Left lung (tissue), 14 donors: ENCODE measurements around the gene TC2N. TPM values are rescaled to one million over a fixed set of nuclear protein-coding genes. Genes with fewer than 3 reads are reported as not detected.

Experiments
- ATAC-seq: fragments of 200-7000 bp; cut with Tn5 transposase; one replicate; pipeline ENCODE4 v1.9.1; 2020; ENCODE audit warnings: moderate library complexity
- DNase-seq, 4 donors: peaks; one replicate each; pipeline ENCODE4 v3.0.0-alpha.2; 2013 to 2020
- H3K27ac ChIP-seq, 2 donors: fragments of 200-600 bp; sonication (generic) in 1 of 2; one replicate each; pipeline versions ENCODE4 v1.5.0 to v1.8.0; 2020 to 2021
- H3K27me3 ChIP-seq, 2 donors: fragments of 200-600 bp; sonication (generic) in 1 of 2; one replicate each; pipeline versions ENCODE4 v1.5.0 to v1.8.0; 2020 to 2021
- H3K36me3 ChIP-seq, 2 donors: fragments of 200-600 bp; sonication (generic) in 1 of 2; one replicate each; pipeline versions ENCODE4 v1.5.0 to v1.8.0; 2020 to 2021
- H3K4me1 ChIP-seq, 2 donors: fragments of 200-600 bp; one replicate each; pipeline ENCODE4 v1.8.0; 2021
- H3K4me3 ChIP-seq, 2 donors: fragments of 200-600 bp; sonication (generic) in 1 of 2; one replicate each; pipeline versions ENCODE4 v1.5.0 to v1.8.0; 2020 to 2021; ENCODE audit warnings: mild to moderate bottlenecking in 1 of 2
- H3K9me3 ChIP-seq, 2 donors: fragments of 200-600 bp; sonication (generic) in 1 of 2; one replicate each; pipeline versions ENCODE4 v1.5.0 to v1.8.0; 2020 to 2021
- CTCF ChIP-seq, 2 donors: fragments of 200-600 bp; sonication (generic) in 1 of 2; IDR thresholded peaks; one replicate each; pipeline versions ENCODE4 v1.5.0 to v1.8.0; 2021; ENCODE audit warnings: antibody characterized with exemption in 2 of 2
- intact Hi-C, 2 donors: fragments of 100-400 bp; cut with DNase I; formaldehyde crosslinking; loops; one replicate each; pipeline versions ENCODE4 v1.11.2 to v1.14.2; 2022
- long read RNA-seq, 12 donors: library from polyadenylated mRNA in 2 of 12; unstranded in 2 of 12; transcript quantifications; one replicate each; pipeline ENCODE4 v2.0.0 and lab custom pipeline, GENCODE V29; 2019 to 2026
- polyA plus RNA-seq, 6 donors: library from polyadenylated mRNA; unstranded; fragments of 120-200 nt; gene quantifications; one replicate each; pipeline ENCODE4 v1.2.1, GENCODE V29; 2013; ENCODE audit not compliant: insufficient read length in 6 of 6
- total RNA-seq, 2 donors: library from RNA; stranded (reverse); fragmentation: NEBNext Ultra II Directional; extraction: Animal tissue kit (Norgen Biotek cat#: 25700); gene quantifications; one replicate each; pipeline ENCODE4 v1.2.1, GENCODE V29; 2021
- donor health status: DM: no; HTN: yes; CAD: no.
- donor health status: DM: no; HTN: no; CAD: no.

Gene TC2N
- 10 to 100 TPM; 43.6 to 58.1 TPM for total RNA-seq
- 10 to 100 TPM; 20.3 to 31.9 (median 26.6) TPM for polyA plus RNA-seq
- long read RNA-seq, donor 1, full-length matches to known transcripts, result 3 of 8 reads
- long read RNA-seq, donor 1, partial matches to known transcripts, result 5 of 8 reads
- long read RNA-seq, donor 1, other reads (novel, unspliced or antisense), result 0 of 8 reads
- long read RNA-seq, donor 2, full-length matches to known transcripts, result 2 of 2 reads
- long read RNA-seq, donor 2, partial matches to known transcripts, result 0 of 2 reads
- long read RNA-seq, donor 2, other reads (novel, unspliced or antisense), result 0 of 2 reads
- long read RNA-seq, donor 3, partial matches to known transcripts, result 0 of 3 reads
- long read RNA-seq, donor 3, other reads (novel, unspliced or antisense), result 0 of 3 reads
- long read RNA-seq, donor 4, result 0 reads
- long read RNA-seq, donor 5, full-length matches to known transcripts, result 2 of 2 reads
- long read RNA-seq, donor 5, partial matches to known transcripts, result 0 of 2 reads
- long read RNA-seq, donor 5, other reads (novel, unspliced or antisense), result 0 of 2 reads
- long read RNA-seq, donor 6, full-length matches to known transcripts, result 2 of 2 reads
- long read RNA-seq, donor 6, partial matches to known transcripts, result 0 of 2 reads
- long read RNA-seq, donor 6, other reads (novel, unspliced or antisense), result 0 of 2 reads
- long read RNA-seq, donor 7, partial matches to known transcripts, result 0 of 1 reads
- long read RNA-seq, donor 7, other reads (novel, unspliced or antisense), result 0 of 1 reads
- long read RNA-seq, donor 8, full-length matches to known transcripts, result 3 of 3 reads
- long read RNA-seq, donor 8, partial matches to known transcripts, result 0 of 3 reads
- long read RNA-seq, donor 8, other reads (novel, unspliced or antisense), result 0 of 3 reads
- long read RNA-seq, donor 9, result 0 reads
- long read RNA-seq, donor 10, full-length matches to known transcripts, result 2 of 3 reads
- long read RNA-seq, donor 10, partial matches to known transcripts, result 0 of 3 reads
- long read RNA-seq, donor 10, other reads (novel, unspliced or antisense), result 1 of 3 reads
- long read RNA-seq, donor 11, result 0 reads
- long read RNA-seq, donor 12, full-length matches to known transcripts, result 9 of 9 reads
- long read RNA-seq, donor 12, partial matches to known transcripts, result 0 of 9 reads
- long read RNA-seq, donor 12, other reads (novel, unspliced or antisense), result 0 of 9 reads

DNA sequence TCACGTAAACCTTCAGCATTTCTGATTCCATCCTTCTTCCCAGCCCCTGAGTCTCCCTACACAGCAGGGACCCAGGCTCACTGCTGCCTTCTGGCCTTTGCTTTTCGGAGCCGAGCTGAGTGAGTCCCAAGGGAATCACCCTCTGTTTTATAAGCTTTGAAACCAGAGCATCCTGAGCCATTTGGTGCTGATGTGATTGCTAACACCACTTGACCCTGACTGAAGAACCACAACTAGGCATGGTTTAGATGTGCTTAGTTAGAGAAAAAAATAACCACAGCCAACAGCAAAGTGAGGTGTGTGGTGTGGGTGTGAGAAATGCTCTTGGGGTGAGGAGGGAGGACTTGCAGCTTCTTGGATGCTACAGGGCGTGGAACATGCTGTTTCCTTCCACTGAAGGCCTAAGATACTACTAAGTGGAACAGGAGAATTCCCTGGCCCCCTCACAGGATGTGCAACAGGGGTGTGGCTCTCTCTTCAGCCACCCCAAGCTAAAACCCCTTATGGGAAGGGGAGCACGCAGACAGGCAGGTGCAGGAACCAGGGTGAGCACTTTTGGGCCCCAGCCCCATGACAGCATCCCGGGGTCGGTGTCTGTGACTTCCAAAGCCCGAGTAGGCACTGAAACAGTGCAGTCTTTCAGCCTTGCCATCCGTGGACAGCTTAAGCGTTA lies at the start of gene TC2N:
Gene TC2N (minus strand): TSS at position 221 of the 673 bp plus-strand sequence. CDS start 53,767 bp downstream, outside the sequence.
- DNase-seq, result no peak
- H3K4me3 ChIP-seq, result peak within 1 kb of the TSS in 1 of 2 donors; percentile 25
- intact Hi-C loops, result no loop called here
- no peak for ATAC-seq
- peak within 1 kb of the TSS in 1 of 2 donors; percentile 41 for H3K27ac ChIP-seq
- no peak for TF ChIP-seq CTCF (IDR thresholded peaks at IDR 0.05)
- H3K4me1 ChIP-seq, result peaks cover 18 to 30% of the 10 kb centered on the region in 2 donors
- H3K27me3 ChIP-seq, result no peaks in the 10 kb centered on the region
- no peaks in the 10 kb centered on the region for H3K9me3 ChIP-seq
- H3K36me3 ChIP-seq, result peaks cover 0 to 7% of the 10 kb centered on the region in 2 donors

GRCh38 chr14:91912035-91912434 lies 44.7 kb upstream of the TC2N start:
- H3K27ac ChIP-seq, result no peak overlapping the region
- intact Hi-C loops, result no loop called here
- DNase-seq (no peak), ATAC-seq (peak; percentile 66)
- no peaks in the 10 kb centered on the region for H3K9me3 ChIP-seq
- no peaks in the 10 kb centered on the region for H3K27me3 ChIP-seq
- peaks cover 10 to 23% of the 10 kb centered on the region in 2 donors for H3K4me1 ChIP-seq
- no peak overlapping the region for H3K4me3 ChIP-seq
- TF ChIP-seq CTCF (IDR thresholded peaks at IDR 0.05), result no peak
- H3K36me3 ChIP-seq, result no peaks in the 10 kb centered on the region

GRCh38 chr14:91911474-91912032 lies 44.2 kb upstream of the TC2N start:
- peak in 2 of 4 donors; percentile 44 to 49 for DNase-seq

More at GRCh38 chr14:91911474-91912032, 44.2 kb upstream of the TC2N start:
- Histone ChIP-seq H3K4me1 (peaks cover 10 to 23% of the 10 kb centered on the region in 2 donors), H3K27me3 (no peaks in the 10 kb centered on the region), H3K4me3 (no peak overlapping the region), H3K27ac (no peak overlapping the region), H3K36me3 (no peaks in the 10 kb centered on the region), H3K9me3 (no peaks in the 10 kb centered on the region)
- intact Hi-C loops, result no loop called here
- TF ChIP-seq CTCF (IDR thresholded peaks at IDR 0.05), result peak in 1 of 2 donors; percentile 25
- peak; percentile 95 for ATAC-seq
